Stimulated activated CD8-positive, alpha-beta memory T cell treated with anti-CD3 and anti-CD28 coated beads, Interleukin-4, amount 100 ng/mL, for 24 hours (primary cell): ENCODE results near the gene KLHL11.
"Not testable (repeated sequence)": the region's sequence is repeated elsewhere in the genome, so short reads cannot be mapped to it uniquely, and the experiment has no call there.

Experiments used
- DNase-seq: peaks from one replicate; pipeline ENCODE4 v3.0.0-alpha.2; 2020; ENCODE audit warnings: low read depth

Gene KLHL11

GRCh38 chr17:41837761-41838538 is 27.3 kb downstream of the KLHL11 start, which contains the start of gene KLHL10:
Gene KLHL10 (plus strand): TSS chr17:41837825. CDS start chr17:41837933, 108 bp downstream.
- no peak for DNase-seq

- DNase-seq: no peak
These were observed 28.6 kb downstream of the KLHL11 start for GRCh38 chr17:41836550-41837196.

- peak; percentile 40 for DNase-seq
These were observed 29.2 kb downstream of the KLHL11 start, which contains the start of gene NT5C3B for GRCh38 chr17:41835800-41836549. Gene NT5C3B (minus strand): TSS chr17:41836232. CDS start chr17:41836193, 39 bp downstream.

- no peak for DNase-seq
These were observed 29.9 kb downstream of the KLHL11 start for GRCh38 chr17:41835214-41835799.

GRCh38 chr17:41829961-41830360 is 35.3 kb downstream of the KLHL11 start:
- DNase-seq: not testable (repeated sequence)

GRCh38 chr17:41825175-41825845 is 39.9 kb downstream of the KLHL11 start:
- DNase-seq: no peak

- no peak for DNase-seq
These were observed 41.1 kb downstream of the KLHL11 start for GRCh38 chr17:41824086-41824485.

GRCh38 chr17:41823580-41823979 is 41.6 kb downstream of the KLHL11 start:
- DNase-seq: no peak

- DNase-seq: no peak
These were observed 42.1 kb downstream of the KLHL11 start for GRCh38 chr17:41823141-41823524.

- DNase-seq: no peak
These were observed 42.7 kb downstream of the KLHL11 start for GRCh38 chr17:41822216-41823140.

GRCh38 chr17:41821776-41822175 is 43.4 kb downstream of the KLHL11 start:
- DNase-seq: no peak

GRCh38 chr17:41818024-41818423 is 47.2 kb downstream of the KLHL11 start:
- DNase-seq: no peak

- DNase-seq: no peak
These were observed 48.4 kb downstream of the KLHL11 start for GRCh38 chr17:41816637-41817320.

- no peak for DNase-seq
These were observed 51.0 kb downstream of the KLHL11 start for GRCh38 chr17:41814195-41814594.

GRCh38 chr17:41813699-41814124 is 51.5 kb downstream of the KLHL11 start:
- no peak for DNase-seq

GRCh38 chr17:41813152-41813680 is 52.0 kb downstream of the KLHL11 start:
- no peak for DNase-seq

GRCh38 chr17:41812381-41813151 is 52.7 kb downstream of the KLHL11 start, which contains the start of gene FKBP10:
Gene FKBP10 (plus strand): TSS chr17:41813004. CDS start chr17:41813035, 31 bp downstream.
- no peak for DNase-seq

- peak; percentile 52 for DNase-seq
These were observed 53.5 kb downstream of the KLHL11 start, which contains the start of gene P3H4 for GRCh38 chr17:41811549-41812380. Gene P3H4 (minus strand): TSS chr17:41811949. CDS start chr17:41811915, 34 bp downstream.
